Bronchial epithelial cell (primary cell): ENCODE data around the gene OVOL1. TPM values are rescaled to one million over a fixed set of nuclear protein-coding genes. Genes with fewer than 3 reads are reported as not detected.

ENCODE experiments used
- DNase-seq: peaks from one replicate; pipeline ENCODE4 v3.0.0-alpha.2; 2010; ENCODE audit warnings: low read depth
- FAIRE-seq: peaks from 2 replicates; lab custom pipeline; 2011; peaks lifted over from hg19 to GRCh38; lab: Jason Lieb, UNC
- H3K27me3 ChIP-seq: 2 replicates; pipeline ENCODE4 v1.5.1; 2011; ENCODE audit warnings: low read length; ENCODE audit not compliant: control insufficient read depth, insufficient read depth
- H3K36me3 ChIP-seq: 2 replicates; pipeline ENCODE4 v1.5.1; 2011; ENCODE audit warnings: low read length; ENCODE audit not compliant: control insufficient read depth, insufficient read depth
- H3K4me3 ChIP-seq: 2 replicates; pipeline ENCODE4 v1.5.1; 2011; ENCODE audit warnings: mild to moderate bottlenecking, low read depth, low read length, control low read depth
- total RNA-seq: library from RNA; depleted of rRNA; stranded (reverse); fragments of >200 nt; gene quantifications from 2 replicates; pipeline ENCODE4 v1.2.1, GENCODE V29; 2014
- TF ChIP-seq, protein P1 (sequence below): IDR thresholded peaks from 2 replicates; pipeline ENCODE4 v1.5.1; 2011; ENCODE audit warnings: mild to moderate bottlenecking, moderate library complexity, low read length, control low read depth, inconsistent platforms; ENCODE audit not compliant: insufficient read depth, severe bottlenecking

OVOL1 gene
- total RNA-seq, 1 donor from 2014 or later: 6.3 TPM

DNA sequence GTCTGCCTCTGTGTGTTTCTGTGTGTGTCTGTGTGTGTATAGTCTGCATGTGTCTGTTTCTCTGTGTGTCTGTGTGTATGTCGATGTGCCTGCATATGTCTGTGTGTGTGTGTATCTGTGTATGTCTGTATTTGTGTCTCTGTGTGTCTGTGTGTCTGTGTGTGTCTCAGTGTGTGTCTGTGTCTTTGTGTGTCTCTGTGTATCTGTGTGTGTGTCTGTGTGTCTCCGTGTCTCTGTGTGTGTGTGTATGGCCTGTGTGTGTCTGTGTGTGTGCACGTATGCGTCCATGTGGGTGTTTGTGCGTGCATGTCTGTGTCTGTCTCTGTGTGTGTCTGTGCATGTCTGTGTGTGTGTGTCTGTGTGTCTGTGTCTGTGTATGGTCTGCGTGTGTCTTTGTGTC lies 47.3 kb downstream of the OVOL1 start:
- Histone ChIP-seq H3K27me3 (peaks cover 1% of the 10 kb centered on the region), H3K36me3 (no peaks in the 10 kb centered on the region), H3K4me3 (peak overlapping the region; percentile 39)
- TF ChIP-seq, protein P1, sequence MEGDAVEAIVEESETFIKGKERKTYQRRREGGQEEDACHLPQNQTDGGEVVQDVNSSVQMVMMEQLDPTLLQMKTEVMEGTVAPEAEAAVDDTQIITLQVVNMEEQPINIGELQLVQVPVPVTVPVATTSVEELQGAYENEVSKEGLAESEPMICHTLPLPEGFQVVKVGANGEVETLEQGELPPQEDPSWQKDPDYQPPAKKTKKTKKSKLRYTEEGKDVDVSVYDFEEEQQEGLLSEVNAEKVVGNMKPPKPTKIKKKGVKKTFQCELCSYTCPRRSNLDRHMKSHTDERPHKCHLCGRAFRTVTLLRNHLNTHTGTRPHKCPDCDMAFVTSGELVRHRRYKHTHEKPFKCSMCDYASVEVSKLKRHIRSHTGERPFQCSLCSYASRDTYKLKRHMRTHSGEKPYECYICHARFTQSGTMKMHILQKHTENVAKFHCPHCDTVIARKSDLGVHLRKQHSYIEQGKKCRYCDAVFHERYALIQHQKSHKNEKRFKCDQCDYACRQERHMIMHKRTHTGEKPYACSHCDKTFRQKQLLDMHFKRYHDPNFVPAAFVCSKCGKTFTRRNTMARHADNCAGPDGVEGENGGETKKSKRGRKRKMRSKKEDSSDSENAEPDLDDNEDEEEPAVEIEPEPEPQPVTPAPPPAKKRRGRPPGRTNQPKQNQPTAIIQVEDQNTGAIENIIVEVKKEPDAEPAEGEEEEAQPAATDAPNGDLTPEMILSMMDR: no peak
- DNase-seq: no peak
- peak; percentile 92 for FAIRE-seq

DNA sequence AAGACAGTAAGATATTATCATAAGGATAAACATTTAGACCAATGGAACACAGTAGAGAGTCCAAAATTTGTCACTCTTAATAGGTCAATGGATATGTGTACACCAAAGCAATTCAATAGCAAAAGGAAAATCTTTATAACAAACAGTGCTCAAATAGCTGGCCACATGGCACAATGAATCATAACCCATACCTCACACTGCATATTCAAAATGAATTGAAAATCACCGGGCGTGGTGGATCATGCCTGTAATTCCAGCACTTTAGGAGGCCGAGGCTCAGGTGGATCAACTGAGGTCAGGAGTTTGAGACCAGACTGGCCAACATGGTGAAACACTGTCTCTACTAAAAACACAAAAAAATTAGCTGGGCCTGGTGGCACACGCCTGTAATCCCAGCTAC lies 55.3 kb downstream of the OVOL1 start:
- TF ChIP-seq, protein P1: no peak
- no peaks in the 10 kb centered on the region for H3K27me3 ChIP-seq
- FAIRE-seq: no peak
- DNase-seq: no peak
- H3K36me3 ChIP-seq: no peaks in the 10 kb centered on the region
- no peak overlapping the region for H3K4me3 ChIP-seq

DNA sequence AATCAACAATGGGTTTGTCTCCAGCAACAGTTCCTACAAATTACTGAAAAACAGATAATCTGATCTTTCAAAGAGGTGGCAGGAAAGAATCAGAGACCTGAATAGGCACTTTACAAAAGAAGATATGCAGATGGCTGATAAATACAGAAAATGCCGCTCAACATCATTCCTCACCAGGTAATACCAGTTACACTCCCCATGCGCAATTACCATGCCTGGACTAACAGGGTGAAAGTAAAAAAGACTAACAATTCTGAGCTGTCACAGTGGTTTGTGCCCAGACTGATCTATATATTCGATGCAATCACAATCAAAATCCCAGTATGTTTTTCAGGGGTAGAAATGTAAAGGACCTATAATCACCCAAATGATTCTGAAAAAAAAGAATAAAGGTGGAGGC lies 56.9 kb downstream of the OVOL1 start:
- no peak for DNase-seq
- no peaks in the 10 kb centered on the region for H3K36me3 ChIP-seq
- H3K27me3 ChIP-seq: no peaks in the 10 kb centered on the region
- H3K4me3 ChIP-seq: no peak overlapping the region
- FAIRE-seq: no peak
- TF ChIP-seq, protein P1: no peak

DNA sequence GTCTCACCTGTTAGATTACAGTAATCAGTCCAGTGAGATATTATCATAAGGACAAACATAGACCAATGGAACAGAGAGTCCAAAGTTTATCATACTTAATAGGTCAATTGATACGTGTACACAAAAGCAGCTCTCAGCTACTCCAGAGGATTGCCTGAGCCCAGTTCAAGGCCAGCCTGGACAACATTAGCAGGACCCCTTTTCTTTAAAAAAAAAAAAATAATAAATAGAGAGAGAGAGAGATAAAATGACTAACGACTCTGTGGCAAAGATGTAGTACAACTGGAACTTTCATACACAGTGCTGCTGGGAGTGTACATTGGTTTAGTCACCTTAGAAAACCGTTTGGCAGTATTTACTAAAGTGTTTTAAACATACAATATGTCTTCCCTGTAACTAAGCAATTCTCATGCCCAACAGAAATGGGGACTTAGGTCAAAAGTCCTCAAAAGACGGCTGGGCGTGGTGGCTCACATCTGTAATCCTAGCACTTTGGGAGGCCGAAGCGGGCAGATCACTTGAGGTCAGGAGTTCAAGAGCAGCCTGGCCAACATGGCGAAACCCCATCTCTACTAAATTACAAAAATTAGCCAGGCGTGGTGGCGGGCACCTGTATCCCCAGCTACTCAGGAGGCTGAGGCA lies 57.5 kb downstream of the OVOL1 start:
- Histone ChIP-seq H3K27me3 (no peaks in the 10 kb centered on the region), H3K4me3 (no peak overlapping the region), H3K36me3 (no peaks in the 10 kb centered on the region)
- no peak for FAIRE-seq
- TF ChIP-seq, protein P1: no peak
- no peak for DNase-seq

Other genes starting within 250 kb of the OVOL1 start
- gene LTBP3, start 228.7 kb upstream of the OVOL1 start, total RNA-seq: 22.5 and 35.0 TPM in 2 replicates
- 30.3 and 43.4 TPM in 2 replicates for gene ZNRD2, start 216.6 kb upstream of the OVOL1 start, total RNA-seq
- gene FAM89B, start 214.5 kb upstream of the OVOL1 start, total RNA-seq: 10.6 and 10.8 TPM in 2 replicates
- gene EHBP1L1, start 211.0 kb upstream of the OVOL1 start, total RNA-seq: 31.6 and 62.0 TPM in 2 replicates
- gene KCNK7, start 191.3 kb upstream of the OVOL1 start, total RNA-seq: 0.79 and 4.1 TPM in 2 replicates
- 11.1 and 18.6 TPM in 2 replicates for gene MAP3K11, start 172.8 kb upstream of the OVOL1 start, total RNA-seq
- gene PCNX3, start 171.3 kb upstream of the OVOL1 start, total RNA-seq: 5.3 and 10.2 TPM in 2 replicates
- gene SIPA1, start 149.0 kb upstream of the OVOL1 start, total RNA-seq: 11.1 and 15.1 TPM in 2 replicates
- gene RELA, start 124.1 kb upstream of the OVOL1 start, total RNA-seq: 9.5 and 15.2 TPM in 2 replicates
- gene KAT5, start 74.8 kb upstream of the OVOL1 start, total RNA-seq: 34.8 and 37.6 TPM in 2 replicates
- gene RNASEH2C, start 66.3 kb upstream of the OVOL1 start, total RNA-seq: 19.8 and 21.1 TPM in 2 replicates
- 6.1 and 8.4 TPM in 2 replicates for gene AP5B1, start 6.1 kb upstream of the OVOL1 start, total RNA-seq
- gene SNX32, start 46.9 kb downstream of the OVOL1 start, total RNA-seq: under 0.01 TPM in 1 of 2 replicates, not detected in the other
- gene CFL1, start 71.1 kb downstream of the OVOL1 start, total RNA-seq: 764 and 971 TPM in 2 replicates
- 58.4 and 63.8 TPM in 2 replicates for gene MUS81, start 73.4 kb downstream of the OVOL1 start, total RNA-seq
- 2.9 and 5.6 TPM in 2 replicates for gene EFEMP2, start 85.7 kb downstream of the OVOL1 start, total RNA-seq
- not detected in 2 replicates for gene CTSW, start 92.8 kb downstream of the OVOL1 start, total RNA-seq
- 103 and 157 TPM in 2 replicates for gene FIBP, start 101.4 kb downstream of the OVOL1 start, total RNA-seq
- 19.6 and 29.7 TPM in 2 replicates for gene CCDC85B, start 103.6 kb downstream of the OVOL1 start, total RNA-seq
- gene FOSL1, start 113.3 kb downstream of the OVOL1 start, total RNA-seq: 2.6 and 3.1 TPM in 2 replicates
- 8.4 and 12.9 TPM in 2 replicates for gene C11orf68, start 132.0 kb downstream of the OVOL1 start, total RNA-seq
- 176 and 429 TPM in 2 replicates for gene DRAP1, start 132.4 kb downstream of the OVOL1 start, total RNA-seq
- gene TSGA10IP, start 158.4 kb downstream of the OVOL1 start, total RNA-seq: under 0.01 TPM in 1 of 2 replicates, not detected in the other
- 32.4 and 51.7 TPM in 2 replicates for gene SART1, start 174.7 kb downstream of the OVOL1 start, total RNA-seq
- 39.7 and 44.5 TPM in 2 replicates for gene EIF1AD, start 215.1 kb downstream of the OVOL1 start, total RNA-seq
- 8.4 and 14.0 TPM in 2 replicates for gene BANF1, start 215.4 kb downstream of the OVOL1 start, total RNA-seq
- 3.9 and 4.4 TPM in 2 replicates for gene CST6, start 224.9 kb downstream of the OVOL1 start, total RNA-seq
- gene CATSPER1, start 239.4 kb downstream of the OVOL1 start, total RNA-seq: 0.26 TPM in 1 of 2 replicates, not detected in the other